SK-MEL-5 (cell line): ENCODE data around the gene SLIT3. TPM values are rescaled to one million over a fixed set of nuclear protein-coding genes. Genes with fewer than 3 reads are reported as not detected.

Experiments used
- DNase-seq: peaks from one replicate; pipeline ENCODE4 v3.0.0-alpha.2; 2016; ENCODE audit warnings: low read depth, low spot score
- in situ Hi-C: cut with HindIII; loops from 2 replicates; pipeline ENCODE4 v1.10.0; 2016; ENCODE audit warnings: low sequenced_read_pairs, high pct_unique_total_duplicates, low pct_unique_long_range_greater_than_20kb
- total RNA-seq: library from RNA; depleted of rRNA; stranded (reverse); fragments of >200 nt; shearing (Covaris generic); gene quantifications from 2 replicates; pipeline ENCODE4 v1.2.3, GENCODE V29; 2014

The SLIT3 gene
- total RNA-seq, 1 experiment from 2014 or later = 0.63 TPM

DNA sequence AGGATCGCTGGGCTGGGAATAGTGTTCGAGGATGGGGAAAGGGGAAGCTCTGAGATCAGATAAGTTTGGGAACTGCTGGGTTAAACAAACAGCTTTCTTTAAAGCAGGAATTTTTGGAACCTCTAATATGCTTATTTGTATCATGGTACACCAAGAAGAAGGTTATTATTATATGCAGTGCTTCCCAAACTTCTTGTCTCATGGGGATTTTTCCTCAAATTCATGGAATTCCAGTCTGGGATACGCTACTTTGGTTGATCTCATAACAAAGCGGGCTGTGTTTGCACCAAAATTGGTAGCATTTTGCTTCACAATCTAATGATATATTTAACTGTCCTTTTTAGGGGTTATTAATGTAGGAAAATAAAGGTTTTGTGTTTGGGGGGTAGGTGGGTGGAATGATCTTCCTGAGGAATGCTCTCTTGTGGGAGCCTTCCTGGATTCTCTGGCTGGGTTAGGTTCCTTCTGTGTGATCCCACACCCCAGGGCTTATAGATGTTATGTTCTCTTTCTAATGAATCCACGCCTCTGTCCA, 605.6 kb downstream of the SLIT3 start:
- DNase-seq = peak; percentile 54
- in situ Hi-C loops = no loop called here

DNA sequence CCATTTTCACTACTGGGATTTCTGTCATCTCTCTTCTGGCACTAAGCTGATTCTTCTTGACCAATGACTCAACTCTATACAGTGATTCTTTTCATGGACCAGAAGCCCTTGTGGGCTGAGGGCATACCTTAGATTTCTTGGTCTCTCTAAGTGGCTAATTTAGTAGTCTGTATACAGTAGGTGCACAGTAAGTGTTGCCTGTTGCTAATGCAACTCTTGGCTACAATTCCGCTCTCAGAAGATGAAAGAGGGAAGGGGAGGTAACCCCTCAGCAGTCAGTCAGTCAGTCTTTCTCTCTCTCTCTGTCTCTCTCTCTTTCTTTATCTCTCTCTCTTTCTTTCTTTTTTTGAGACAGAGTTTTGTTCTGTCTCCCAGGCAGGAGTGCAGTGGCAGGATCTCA, 606.6 kb downstream of the SLIT3 start:
- in situ Hi-C loops = no loop called here
- no peak for DNase-seq

DNA sequence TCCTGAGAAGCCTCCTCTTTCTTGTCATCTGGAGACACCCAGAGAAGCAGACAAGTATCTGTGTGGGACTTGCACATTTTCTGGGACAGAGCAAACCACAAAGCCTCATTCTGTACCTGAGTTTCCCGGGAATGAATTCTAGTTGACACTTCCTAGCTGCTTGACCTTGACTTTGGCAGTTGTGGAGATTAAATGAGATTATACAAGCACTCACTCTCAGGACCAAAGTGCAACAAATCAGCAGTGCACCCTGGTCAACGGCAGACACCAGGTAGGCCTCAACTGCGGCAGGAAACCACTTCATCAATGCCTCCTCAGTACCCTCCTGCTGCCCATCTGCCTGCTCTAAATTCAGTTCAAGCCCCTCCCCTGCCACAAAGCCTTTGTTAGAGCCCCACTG, 607.1 kb downstream of the SLIT3 start:
- in situ Hi-C loops = no loop called here
- no peak for DNase-seq

DNA sequence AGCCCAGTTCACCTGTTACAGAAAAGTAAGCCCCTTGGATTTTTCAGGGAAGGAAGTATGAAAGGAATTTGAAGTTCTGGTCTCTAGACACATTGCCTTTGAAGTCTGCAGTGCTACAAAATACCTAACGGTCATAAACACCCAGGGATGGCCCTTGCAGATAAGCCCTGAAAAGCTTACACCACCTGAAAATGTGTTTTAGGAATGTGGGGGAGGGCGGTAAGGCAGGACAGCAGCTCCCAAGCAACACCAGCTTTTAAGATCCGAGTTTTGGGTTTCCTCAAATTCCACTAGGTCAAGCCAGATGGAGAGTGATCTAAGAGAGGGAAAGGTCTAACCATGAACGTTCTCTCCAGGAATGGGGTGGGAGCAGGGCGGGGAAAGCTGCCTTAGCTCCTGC, 607.6 kb downstream of the SLIT3 start:
- DNase-seq = no peak

DNA sequence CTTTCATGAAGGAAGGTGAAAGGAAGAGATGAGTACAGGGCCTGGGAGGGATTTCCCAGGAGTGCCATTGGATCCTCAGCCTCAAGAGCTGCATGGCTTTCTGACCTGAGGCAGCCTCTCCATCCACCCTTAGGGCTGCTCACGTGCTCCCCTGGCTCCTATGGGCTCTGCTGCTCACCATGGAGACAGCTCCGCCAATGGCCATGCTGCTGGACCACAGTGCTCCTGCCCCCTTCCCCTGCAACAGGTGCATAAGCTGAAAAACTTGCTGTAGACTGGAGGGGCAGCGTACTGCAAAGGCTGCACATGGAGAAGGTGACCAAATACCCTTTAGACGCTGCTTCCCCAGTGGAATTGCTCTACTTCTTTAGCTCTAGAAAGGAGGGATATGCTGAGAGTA, 609.0 kb downstream of the SLIT3 start:
- DNase-seq = no peak
- in situ Hi-C loops = no loop called here

More for the DNA sequence above, 607.6 kb downstream of the SLIT3 start:
- in situ Hi-C loops = no loop called here

DNA sequence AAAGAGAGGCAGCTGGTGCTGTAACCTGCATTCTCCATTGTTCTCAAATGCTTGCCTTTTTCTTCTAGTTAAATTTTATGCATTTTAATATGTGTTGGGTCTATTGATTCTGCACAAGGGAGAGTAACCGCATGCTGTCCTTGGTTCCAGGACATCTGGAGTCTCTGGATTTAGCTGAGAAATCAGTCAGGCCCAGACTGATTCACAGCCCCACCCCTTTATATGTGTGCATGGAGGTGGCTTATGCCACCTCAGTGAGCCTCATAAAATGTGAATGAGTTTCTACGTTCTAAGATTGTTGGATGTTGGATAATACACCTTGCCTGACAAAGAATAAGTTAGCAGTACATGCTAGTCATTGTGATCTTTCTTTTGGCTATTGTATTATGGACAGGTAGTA, 611.7 kb downstream of the SLIT3 start:
- no peak for DNase-seq
- in situ Hi-C loops = no loop called here

DNA sequence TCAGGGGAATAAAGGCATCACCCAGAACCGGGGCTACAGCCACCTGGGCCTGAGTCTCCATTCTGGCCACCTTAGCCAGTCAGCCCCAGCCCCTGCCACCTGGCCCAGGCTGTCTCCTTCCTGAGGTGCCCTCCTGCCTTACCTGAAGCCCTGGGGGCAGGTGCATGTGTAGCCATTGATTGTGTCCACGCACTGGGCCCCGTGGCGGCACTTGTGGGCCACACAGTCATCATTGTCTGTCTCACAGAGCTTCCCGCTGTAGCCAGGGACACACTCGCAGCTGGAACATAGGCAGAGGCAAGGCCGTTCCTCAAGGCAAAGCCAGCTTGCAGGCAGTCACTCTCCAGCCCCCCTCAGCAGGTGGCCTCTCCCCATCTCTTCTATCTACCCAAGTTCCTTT, 614.1 kb downstream of the SLIT3 start:
- no peak for DNase-seq
- in situ Hi-C loops = no loop called here

DNA sequence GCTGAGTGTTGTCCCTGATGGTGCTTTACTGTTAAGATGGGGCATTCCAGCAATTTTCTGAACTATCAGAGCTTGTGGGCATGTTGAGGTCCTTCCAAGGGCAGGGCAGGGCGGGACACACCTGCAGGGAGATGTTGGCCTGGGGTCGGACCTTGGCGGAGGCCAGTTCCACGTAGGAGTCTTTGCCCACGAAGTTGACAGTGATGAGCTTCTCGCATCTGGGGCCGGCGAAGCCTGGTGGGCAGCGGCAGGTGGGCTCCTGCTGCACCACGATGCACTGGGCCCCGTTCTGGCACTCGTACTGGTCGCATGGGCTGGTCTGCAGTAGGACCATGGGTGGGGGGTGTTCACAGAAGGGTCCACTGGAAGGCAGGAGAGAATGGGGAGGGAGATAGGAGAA, 615.4 kb downstream of the SLIT3 start:
- DNase-seq = no peak
- in situ Hi-C loops = no loop called here

DNA sequence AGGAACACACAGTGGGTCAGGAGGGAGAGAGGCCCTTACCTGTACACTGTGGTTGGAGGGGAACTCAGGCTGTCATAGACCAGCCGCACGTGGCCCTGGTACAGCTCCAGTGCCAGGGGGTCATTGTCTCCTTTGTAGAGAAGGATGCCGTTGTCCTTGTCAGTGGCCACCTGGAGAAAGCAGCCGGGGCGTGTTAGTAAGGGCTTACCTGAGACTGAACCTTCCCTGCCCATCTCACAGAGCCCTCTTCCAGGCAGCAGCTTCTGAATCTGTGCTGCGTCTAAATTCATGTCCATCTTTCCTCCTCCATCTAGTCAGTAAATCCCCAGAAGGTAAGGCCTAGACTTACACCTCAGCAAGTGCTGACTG, 617.0 kb downstream of the SLIT3 start:
- no peak for DNase-seq
- in situ Hi-C loops = no loop called here

DNA sequence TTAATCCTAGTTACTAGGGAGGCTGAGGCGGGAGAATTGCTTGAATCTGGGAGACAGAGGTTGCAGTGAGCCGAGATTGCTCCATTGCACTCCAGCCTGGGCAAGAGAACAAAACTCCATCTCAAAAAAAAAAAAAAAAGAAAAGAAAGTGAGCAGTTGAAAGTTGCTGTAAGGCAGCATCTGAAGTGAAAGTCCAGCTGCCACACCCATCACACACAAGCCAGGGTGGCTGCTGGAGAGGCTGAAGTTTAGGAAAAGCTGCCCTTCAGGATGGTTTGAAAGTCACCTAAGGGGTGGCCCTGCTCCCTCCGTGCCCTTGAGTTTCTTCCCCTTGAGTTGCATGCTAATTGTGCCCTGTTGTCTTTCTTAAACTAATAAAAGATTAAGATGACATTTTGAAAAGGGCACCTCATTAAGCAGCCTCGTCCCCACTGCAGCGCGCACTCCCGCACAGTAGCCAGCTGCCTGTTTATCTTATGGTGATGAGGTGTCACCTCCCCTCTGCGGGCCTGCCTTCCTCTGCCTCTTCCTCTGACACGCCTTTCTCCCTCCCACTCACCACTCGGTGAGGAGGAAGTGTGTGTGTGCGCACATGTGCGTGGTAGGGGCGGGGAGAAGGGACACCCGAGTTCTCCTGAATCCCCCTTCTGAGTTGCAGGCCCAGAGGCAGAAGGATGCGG, 617.6 kb downstream of the SLIT3 start:
- in situ Hi-C loops = no loop called here
- no peak for DNase-seq

DNA sequence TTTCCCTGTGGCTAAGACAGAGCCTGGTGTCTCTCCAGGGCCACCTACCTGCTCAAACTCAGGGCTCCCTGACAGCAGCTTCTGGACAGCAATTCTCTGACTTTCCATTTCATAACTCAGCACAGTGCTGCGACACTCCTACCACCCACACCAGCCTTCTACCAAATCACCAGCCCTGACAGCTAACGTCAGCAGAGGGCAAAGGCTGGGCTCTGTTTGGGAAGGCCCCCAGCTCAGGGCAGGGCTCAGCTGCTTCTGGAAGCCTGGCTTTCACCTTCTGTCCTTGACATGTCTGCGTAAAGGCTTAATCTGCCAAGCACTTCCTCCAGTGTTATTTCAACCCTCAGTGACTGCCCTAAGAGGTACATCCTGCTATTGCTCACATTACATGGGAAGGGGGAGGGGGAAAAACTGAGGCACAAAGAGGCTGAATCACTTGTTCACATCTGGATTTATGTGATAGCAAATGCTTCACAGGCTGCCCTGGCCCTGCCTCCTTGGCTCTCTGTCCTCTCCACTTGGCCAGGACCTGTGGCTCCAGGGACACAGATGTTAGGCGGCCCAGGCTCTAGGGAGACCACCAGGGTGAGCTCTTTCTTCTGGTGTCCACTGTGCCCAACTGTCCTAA, 619.3 kb downstream of the SLIT3 start:
- DNase-seq = no peak

DNA sequence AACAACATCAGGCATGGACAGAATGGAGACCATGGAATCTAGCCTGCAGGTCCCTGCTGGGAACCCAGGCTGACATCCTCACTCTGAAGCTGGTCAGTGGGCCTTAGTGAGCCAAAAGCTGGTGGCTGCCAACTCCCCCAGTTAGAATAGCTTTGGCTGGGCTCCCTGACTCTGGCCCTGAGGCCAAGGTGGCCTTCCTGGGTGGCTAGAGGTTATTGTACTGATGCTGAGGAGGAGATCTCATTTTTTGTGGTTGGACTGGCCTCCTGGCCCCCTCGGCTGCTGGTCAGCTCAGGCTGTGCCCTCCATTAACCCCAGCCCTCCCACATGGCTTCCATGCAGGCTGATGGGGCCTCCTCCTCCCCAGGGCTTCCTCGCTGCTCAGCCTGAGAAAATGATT, 620.5 kb downstream of the SLIT3 start:
- in situ Hi-C loops = no loop called here
- DNase-seq = no peak

More for the DNA sequence above, 619.3 kb downstream of the SLIT3 start:
- in situ Hi-C loops = no loop called here

DNA sequence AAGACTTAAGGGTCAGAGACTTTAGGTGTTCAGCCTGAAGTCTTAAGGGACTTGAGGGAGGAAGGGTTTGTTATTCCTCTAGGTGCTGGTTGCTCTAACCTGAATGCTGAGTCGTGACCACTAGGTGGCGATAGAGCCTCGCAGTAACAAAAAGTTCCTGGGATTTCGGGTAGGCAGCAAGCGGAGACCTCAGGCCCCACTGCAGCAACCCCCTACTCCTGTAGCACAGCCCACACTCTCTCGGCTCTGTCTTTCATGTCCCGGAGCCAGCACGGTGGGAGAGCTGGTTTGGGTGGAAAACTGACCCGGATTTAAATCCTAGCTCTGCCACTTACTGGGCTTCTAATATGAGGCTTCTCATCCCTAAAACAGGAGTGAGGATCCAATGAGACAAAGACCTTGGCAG, 621.4 kb downstream of the SLIT3 start:
- in situ Hi-C loops = no loop called here
- peak; percentile 76 for DNase-seq

DNA sequence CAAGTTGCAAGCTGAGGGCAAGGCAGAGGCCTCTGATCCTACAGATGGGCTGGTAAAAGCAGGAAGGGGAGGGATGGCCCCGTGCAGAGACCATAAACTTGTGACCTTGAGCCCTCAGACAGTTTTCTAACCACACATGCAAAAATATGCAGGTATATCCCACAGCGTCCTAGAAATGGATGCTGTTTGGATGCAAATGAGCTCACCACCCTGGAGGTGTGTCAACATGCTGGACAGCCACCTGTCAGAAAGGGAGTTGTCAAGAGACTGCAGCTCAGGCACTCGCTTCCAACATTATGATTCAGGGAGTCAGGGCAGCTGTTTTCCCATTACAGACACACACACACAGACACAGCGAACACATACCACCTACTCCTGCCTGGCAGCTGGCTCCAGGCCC, 624.4 kb downstream of the SLIT3 start:
- no peak for DNase-seq
- in situ Hi-C loops = no loop called here

DNA sequence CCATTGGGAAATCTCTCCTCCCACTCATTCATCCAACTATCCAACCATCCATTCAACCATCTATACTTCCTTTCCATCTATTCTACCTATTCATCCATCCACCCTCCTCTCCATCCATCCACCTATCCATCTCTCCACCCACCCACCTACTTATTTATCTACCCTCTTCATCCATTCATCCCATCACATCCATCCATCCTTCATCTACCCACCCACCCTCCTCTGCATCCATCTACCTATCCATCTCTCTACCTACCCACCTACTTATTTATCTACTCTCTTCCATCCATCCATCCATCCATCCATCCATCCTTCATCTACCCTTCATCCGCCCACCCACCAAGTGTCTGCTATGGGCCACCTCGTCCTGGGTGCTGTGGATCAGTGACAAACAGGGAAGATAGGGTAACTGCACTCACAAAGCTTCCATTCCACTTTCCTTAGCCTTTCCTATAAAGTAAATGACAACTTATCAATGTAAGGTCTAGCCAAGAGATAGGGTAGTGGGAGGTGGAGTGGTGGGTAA, 625.0 kb downstream of the SLIT3 start:
- DNase-seq = no peak
- in situ Hi-C loops = no loop called here

DNA sequence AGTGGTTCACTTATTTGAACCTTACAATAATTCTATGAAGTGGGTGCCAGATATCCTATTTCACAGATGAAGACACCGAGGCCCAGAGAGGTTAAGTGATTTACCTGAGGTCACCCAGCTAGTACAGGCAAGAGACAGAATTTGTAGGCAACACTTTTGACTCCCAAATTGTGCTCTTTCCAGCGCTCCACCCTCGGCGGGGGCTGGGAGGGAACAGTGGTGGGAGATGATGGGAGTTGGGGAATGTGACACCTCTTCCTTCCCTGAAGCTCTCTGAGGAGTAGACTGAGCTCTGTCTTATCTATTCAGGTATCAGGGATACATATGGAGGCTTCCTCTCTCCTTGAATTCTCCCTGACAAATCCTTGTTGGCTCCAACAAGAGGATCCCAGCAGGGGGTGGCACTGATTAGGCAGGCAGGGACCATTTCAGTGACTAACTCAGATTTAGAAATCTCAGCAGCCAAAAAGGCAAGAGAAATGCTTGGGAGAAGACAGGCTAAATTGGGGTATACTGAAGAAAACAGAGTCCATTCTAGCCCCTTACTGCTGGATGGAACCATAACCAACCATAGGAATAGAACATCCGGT, 626.0 kb downstream of the SLIT3 start:
- in situ Hi-C loops = no loop called here
- DNase-seq = no peak

DNA sequence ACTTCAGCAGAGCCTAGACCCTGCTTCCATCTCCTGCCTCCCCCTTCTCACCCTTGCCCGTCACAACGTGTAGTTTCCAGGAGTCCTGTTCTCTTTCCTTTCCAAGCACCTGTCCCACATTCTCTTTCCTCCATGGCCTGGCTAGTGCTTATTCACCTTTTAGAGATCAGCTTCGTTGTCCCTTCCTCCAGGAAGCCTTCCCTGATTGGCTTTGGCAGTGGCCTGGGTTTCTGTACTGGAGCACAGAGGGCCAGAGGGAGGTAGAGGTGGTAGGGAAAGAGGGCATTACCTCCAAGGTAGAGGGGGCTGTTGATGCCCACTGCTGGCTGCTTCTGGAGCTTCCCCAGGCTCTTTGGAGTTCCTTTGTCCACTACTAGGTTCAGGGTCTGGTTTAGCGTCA, 628.1 kb downstream of the SLIT3 start:
- in situ Hi-C loops = no loop called here
- DNase-seq = no peak

DNA sequence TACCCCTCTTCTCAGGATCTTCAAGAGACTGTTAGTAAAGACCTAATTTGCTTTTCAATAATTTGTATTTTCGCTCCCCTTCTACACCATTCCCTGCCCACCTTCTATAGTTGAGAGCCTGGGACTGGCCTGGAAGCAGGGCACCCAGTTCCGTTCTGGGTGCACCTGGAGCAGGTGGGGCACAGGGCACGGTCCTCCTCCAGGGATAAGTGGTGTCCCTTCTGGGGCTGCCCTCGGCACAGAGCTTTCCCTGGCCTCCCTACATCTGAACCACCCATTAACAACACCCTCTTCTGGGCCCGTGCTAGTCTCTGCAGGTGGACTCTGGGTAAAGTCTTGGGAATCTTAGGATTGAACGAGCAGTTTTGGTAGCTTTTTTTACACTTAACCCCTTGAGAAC, 628.9 kb downstream of the SLIT3 start:
- DNase-seq = no peak

More for the DNA sequence above, 628.9 kb downstream of the SLIT3 start:
- in situ Hi-C loops = no loop called here
